Measurements from ENCODE around the gene TSLP. TPM values are rescaled to one million over a fixed set of nuclear protein-coding genes. Genes with fewer than 3 reads are reported as not detected.

Gene TSLP
- total and polyA plus RNA-seq, 2 of the 4 experiments (the other 2 are of a cell fraction), result 0.54 to 1.6 TPM

DNA sequence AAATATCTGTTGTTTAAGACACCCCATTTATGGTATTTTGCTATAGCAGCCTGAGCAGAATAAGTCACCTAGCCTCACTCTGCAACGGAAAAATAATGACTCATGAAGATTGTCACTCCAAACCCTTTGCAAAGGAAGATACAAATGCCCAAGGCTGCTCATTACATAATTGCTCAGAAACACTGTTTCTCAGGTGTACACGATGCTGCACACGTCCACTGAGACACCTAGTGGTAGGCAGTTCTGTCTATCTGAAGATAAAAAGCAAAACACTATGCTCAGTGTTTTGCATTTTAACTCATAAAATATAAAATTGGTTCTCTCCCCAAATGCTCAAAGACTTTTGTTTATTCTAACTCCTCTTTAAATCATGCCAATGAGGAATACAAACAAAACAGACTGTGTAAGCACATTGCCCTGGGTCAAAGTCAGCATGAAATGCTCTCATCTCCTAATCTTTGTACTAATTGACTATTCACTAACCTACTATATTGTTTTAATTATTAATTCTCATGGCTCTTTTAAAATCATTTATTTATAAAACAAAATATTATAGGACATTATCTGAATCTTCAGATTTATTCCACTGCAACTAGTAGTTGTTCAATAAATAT lies 7.7 kb upstream of the TSLP start:
- intact Hi-C loops (cut with micrococcal nuclease), result no loop called here
- peak; percentile 30 for DNase-seq
- Histone ChIP-seq H3K4me1 (ENCODE audit: control insufficient read depth, insufficient read depth, low read length) (no peaks in the 10 kb centered on the region), H4K91ac (ENCODE audit: insufficient read depth, low read depth, low read length) (no peak overlapping the region), H2AK9ac (replicated peaks; ENCODE audit: low read depth, low read length, poor library complexity) (no peak overlapping the region), H3K14ac (replicated peaks; ENCODE audit: low read depth, low read length) (no peak overlapping the region), H3K56ac (ENCODE audit: extremely low read depth, insufficient read depth, low read length) (no peak overlapping the region), H2AK5ac (ENCODE audit: low read depth, low read length) (no peak overlapping the region), H3K27me3 (ENCODE audit: control insufficient read depth, insufficient read depth, low read length) (no peaks in the 10 kb centered on the region), H4K20me1 (ENCODE audit: insufficient read depth, low read length) (no peaks in the 10 kb centered on the region), H3K4ac (ENCODE audit: low read depth, low read length) (no peak overlapping the region), H3K79me1 (ENCODE audit: low read depth in 1 of 2, low read length in 2 of 2) (no peaks in the 10 kb centered on the region), H2BK15ac (ENCODE audit: low read depth, low read length) (no peak overlapping the region), H3K18ac (ENCODE audit: low read depth, low read length) (no peak overlapping the region), H4K8ac (ENCODE audit: low read depth in 2 of 2, low read length in 2 of 2) (no peak overlapping the region), H3K4me3 (ENCODE audit: insufficient read depth, low read depth, low read length) (no peak overlapping the region), H2BK20ac (ENCODE audit: low read depth, low read length) (no peak overlapping the region), H3K36me3 (ENCODE audit: control insufficient read depth, insufficient read depth, low read length) (no peaks in the 10 kb centered on the region), H3K4me2 (ENCODE audit: low read depth, low read length) (no peak overlapping the region), H3K9me3 (ENCODE audit: control insufficient read depth, insufficient read depth, low read length) (no peaks in the 10 kb centered on the region), H3K27ac (ENCODE audit: insufficient read depth, low read length) (no peak overlapping the region), H3K23ac (ENCODE audit: low read depth, low read length) (no peak overlapping the region), H3K9me1 (ENCODE audit: insufficient read depth, low read length) (no peaks in the 10 kb centered on the region), H2AFZ (replicated peaks; ENCODE audit: low read length, poor library complexity) (no peak overlapping the region), H2BK5ac (ENCODE audit: low read depth, low read length, poor library complexity, severe bottlenecking) (no peak overlapping the region), H2BK120ac (ENCODE audit: low read depth, low read length) (no peak overlapping the region), H3K9ac (ENCODE audit: low read depth, low read length) (no peak overlapping the region), H4K5ac (ENCODE audit: low read depth, low read length) (no peak overlapping the region)
- no TSS peak for BruUV-seq (replicated peaks)
- no peak for TF ChIP-seq RFX5 (IDR thresholded peaks at IDR 0.05; ENCODE audit: low read depth, low read length)
- peak; percentile 35; the same call in 1 of the 2 replicates for TF ChIP-seq RAD21 (IDR thresholded peaks at IDR 0.05; ENCODE audit: low read length)
- TF ChIP-seq, protein P1, sequence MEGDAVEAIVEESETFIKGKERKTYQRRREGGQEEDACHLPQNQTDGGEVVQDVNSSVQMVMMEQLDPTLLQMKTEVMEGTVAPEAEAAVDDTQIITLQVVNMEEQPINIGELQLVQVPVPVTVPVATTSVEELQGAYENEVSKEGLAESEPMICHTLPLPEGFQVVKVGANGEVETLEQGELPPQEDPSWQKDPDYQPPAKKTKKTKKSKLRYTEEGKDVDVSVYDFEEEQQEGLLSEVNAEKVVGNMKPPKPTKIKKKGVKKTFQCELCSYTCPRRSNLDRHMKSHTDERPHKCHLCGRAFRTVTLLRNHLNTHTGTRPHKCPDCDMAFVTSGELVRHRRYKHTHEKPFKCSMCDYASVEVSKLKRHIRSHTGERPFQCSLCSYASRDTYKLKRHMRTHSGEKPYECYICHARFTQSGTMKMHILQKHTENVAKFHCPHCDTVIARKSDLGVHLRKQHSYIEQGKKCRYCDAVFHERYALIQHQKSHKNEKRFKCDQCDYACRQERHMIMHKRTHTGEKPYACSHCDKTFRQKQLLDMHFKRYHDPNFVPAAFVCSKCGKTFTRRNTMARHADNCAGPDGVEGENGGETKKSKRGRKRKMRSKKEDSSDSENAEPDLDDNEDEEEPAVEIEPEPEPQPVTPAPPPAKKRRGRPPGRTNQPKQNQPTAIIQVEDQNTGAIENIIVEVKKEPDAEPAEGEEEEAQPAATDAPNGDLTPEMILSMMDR (conservative IDR thresholded peaks at IDR 0.05; ENCODE audit: low read depth, low read length), result peak; percentile 40
- ChIA-PET CTCF (no interaction called here), POLR2A (ENCODE audit: unreplicated experiment) (no interaction called here)
- dilution Hi-C loops (cut with HindIII; ENCODE audit: low sequenced_read_pairs, unreplicated experiment), result no loop called here
- no CpG with 5 or more reads among the region's 3 CpGs for WGBS, 2 experiments (ENCODE audit: extremely low coverage in 2 of 2, insufficient read length in 1 of 2)
- ATAC-seq (ENCODE audit: low read depth), result no peak; the same call in 1 of the 2 replicates
- in situ Hi-C loops (cut with MboI; ENCODE audit: low sequenced_read_pairs), result no loop called here
